Activated T-helper 1 cell treated with Interleukin-2 at 50 U/mL for 16 hours (primary cell): ENCODE data around the gene CDC14A.
"Not testable (repeated sequence)": the region's sequence is repeated elsewhere in the genome, so short reads cannot be mapped to it uniquely, and the experiment has no call there.

Experiments used
- DNase-seq: peaks from one replicate; pipeline ENCODE4 v3.0.0-alpha.2; 2020; ENCODE audit warnings: low read depth

Gene CDC14A

GRCh38 chr1:100405902-100406301, 53.6 kb downstream of the CDC14A start:
- not testable (repeated sequence) for DNase-seq

- DNase-seq: not testable (repeated sequence)
Observed at GRCh38 chr1:100407390-100407789, 55.1 kb downstream of the CDC14A start.

- no peak for DNase-seq
Observed at GRCh38 chr1:100411019-100411418, 58.7 kb downstream of the CDC14A start.

GRCh38 chr1:100411574-100411973, 59.3 kb downstream of the CDC14A start:
- DNase-seq: no peak

- DNase-seq: no peak
Observed at GRCh38 chr1:100413035-100413434, 60.7 kb downstream of the CDC14A start.

GRCh38 chr1:100414693-100415497, 62.6 kb downstream of the CDC14A start:
- no peak for DNase-seq

GRCh38 chr1:100415498-100415778, 63.1 kb downstream of the CDC14A start:
- no peak for DNase-seq

GRCh38 chr1:100419072-100419471, 66.8 kb downstream of the CDC14A start:
- no peak for DNase-seq

GRCh38 chr1:100422065-100422464, 69.8 kb downstream of the CDC14A start:
- no peak for DNase-seq

GRCh38 chr1:100423832-100424337, 71.6 kb downstream of the CDC14A start:
- DNase-seq: peak; percentile 15

- no peak for DNase-seq
Observed at GRCh38 chr1:100428160-100428559, 75.9 kb downstream of the CDC14A start.

GRCh38 chr1:100430325-100430756, 78.0 kb downstream of the CDC14A start:
- no peak for DNase-seq

- DNase-seq: no peak
Observed at GRCh38 chr1:100431954-100432353, 79.6 kb downstream of the CDC14A start.

GRCh38 chr1:100433563-100433962, 81.3 kb downstream of the CDC14A start:
- no peak for DNase-seq

- DNase-seq: no peak
Observed at GRCh38 chr1:100434831-100435230, 82.5 kb downstream of the CDC14A start.

- DNase-seq: no peak
Observed at GRCh38 chr1:100438375-100438774, 86.1 kb downstream of the CDC14A start.

- no peak for DNase-seq
Observed at GRCh38 chr1:100438789-100439188, 86.5 kb downstream of the CDC14A start.

GRCh38 chr1:100440075-100440809, 87.9 kb downstream of the CDC14A start:
- DNase-seq: peak; percentile 61

- DNase-seq: no peak
Observed at GRCh38 chr1:100441146-100441545, 88.8 kb downstream of the CDC14A start.

- DNase-seq: no peak
Observed at GRCh38 chr1:100441651-100442050, 89.3 kb downstream of the CDC14A start.

- DNase-seq: no peak
Observed at GRCh38 chr1:100443811-100444571, 91.7 kb downstream of the CDC14A start.

- no peak for DNase-seq
Observed at GRCh38 chr1:100445565-100445964, 93.3 kb downstream of the CDC14A start.

- no peak for DNase-seq
Observed at GRCh38 chr1:100448366-100448765, 96.1 kb downstream of the CDC14A start.
